OCI-LY1 (cell line): ENCODE data around the gene SRD5A1.

Experiments
- H2AFZ ChIP-seq: fragments of 200-600 bp; sonication (generic), shearing (Covaris generic); 2 replicates; pipeline ENCODE4 v1.6.0; 2014; ENCODE audit warnings: antibody characterized with exemption, mild to moderate bottlenecking, low read length
- H3F3A ChIP-seq: fragments of 200-600 bp; sonication (generic), shearing (Covaris generic); 2 replicates; pipeline ENCODE4 v1.6.0; 2014; ENCODE audit warnings: mild to moderate bottlenecking, antibody characterized with exemption, low read length, moderate library complexity; ENCODE audit not compliant: insufficient read depth
- H3K27ac ChIP-seq: fragments of 200-600 bp; sonication (generic); 2 replicates; pipeline ENCODE4 v1.5.1; 2014; ENCODE audit warnings: low read length, mixed run types, mild to moderate bottlenecking, low read depth; ENCODE audit not compliant: poor library complexity, severe bottlenecking
- H3K27me3 ChIP-seq: fragments of 200-600 bp; sonication (generic); 2 replicates; pipeline ENCODE4 v1.6.0; 2014; ENCODE audit warnings: antibody characterized with exemption, mild to moderate bottlenecking, low read length, moderate library complexity; ENCODE audit not compliant: insufficient read depth
- H3K36me3 ChIP-seq: fragments of 200-600 bp; sonication (generic); 2 replicates; pipeline ENCODE4 v1.6.1; 2014; ENCODE audit warnings: mild to moderate bottlenecking, antibody characterized with exemption, low read length, moderate library complexity, mixed read lengths; ENCODE audit not compliant: insufficient read depth
- H3K4me1 ChIP-seq: fragments of 200-600 bp; sonication (generic); 2 replicates; pipeline ENCODE4 v1.5.1; 2014; ENCODE audit warnings: mild to moderate bottlenecking, low read length, moderate library complexity; ENCODE audit not compliant: insufficient read depth, severe bottlenecking
- H3K4me2 ChIP-seq: fragments of 200-600 bp; sonication (generic), shearing (Covaris generic); 2 replicates; pipeline ENCODE4 v1.6.1; 2014; ENCODE audit warnings: low read length
- H3K4me3 ChIP-seq: fragments of 200-600 bp; sonication (generic); 2 replicates; pipeline ENCODE4 v1.5.1; 2014; ENCODE audit warnings: low read length, low read depth, mild to moderate bottlenecking, mixed read lengths; ENCODE audit not compliant: poor library complexity, severe bottlenecking
- H3K79me2 ChIP-seq: fragments of 200-600 bp; shearing (Covaris generic); 2 replicates; pipeline ENCODE4 v1.6.1; 2016; ENCODE audit warnings: mixed run types, low read length, mixed read lengths; ENCODE audit not compliant: insufficient read depth
- H3K9ac ChIP-seq: fragments of 200-600 bp; sonication (generic), shearing (Covaris generic); 2 replicates; pipeline ENCODE4 v1.6.1; 2014; ENCODE audit warnings: mild to moderate bottlenecking, low read length, mixed read lengths
- H3K9me2 ChIP-seq: fragments of 200-600 bp; sonication (generic), shearing (Covaris generic); 2 replicates; pipeline ENCODE4 v1.6.1; 2014; ENCODE audit warnings: low read depth, mild to moderate bottlenecking, low read length, mixed read lengths
- H3K9me3 ChIP-seq: fragments of 200-600 bp; shearing (Covaris generic); 2 replicates; pipeline ENCODE4 v1.6.1; 2014; ENCODE audit warnings: low read length, mixed read lengths
- H4K20me1 ChIP-seq: fragments of 200-600 bp; sonication (generic), shearing (Covaris generic); 2 replicates; pipeline ENCODE4 v1.6.0; 2016; ENCODE audit warnings: mild to moderate bottlenecking, low read length; ENCODE audit not compliant: insufficient read depth
- CTCF ChIP-seq: fragments of 200-600 bp; sonication (generic), shearing (Covaris generic); IDR thresholded peaks from 2 replicates; pipeline ENCODE4 v1.5.1; 2017; ENCODE audit warnings: mild to moderate bottlenecking, antibody characterized with exemption, low read length, moderate library complexity, mixed read lengths
- EZH2 ChIP-seq: fragments of 200-600 bp; sonication (generic), shearing (Covaris generic); IDR thresholded peaks from 2 replicates; pipeline ENCODE4 v1.8.0; 2017; ENCODE audit warnings: borderline replicate concordance, mixed run types, mild to moderate bottlenecking, antibody characterized with exemption, low read length, moderate library complexity, mixed read lengths

The SRD5A1 gene

GRCh38 chr5:6684075-6684474 lies 50.8 kb downstream of the SRD5A1 start:
- peaks cover 4% of the 10 kb centered on the region; the same call in 1 of the 2 replicates for H3K27me3 ChIP-seq
- H4K20me1 ChIP-seq: no peaks in the 10 kb centered on the region
- no peak overlapping the region for H3K27ac ChIP-seq
- no peaks in the 10 kb centered on the region for H3K9me2 ChIP-seq
- H3K4me3 ChIP-seq: no peak overlapping the region
- H3F3A ChIP-seq: no peaks in the 10 kb centered on the region
- H2AFZ ChIP-seq: no peak overlapping the region
- no peaks in the 10 kb centered on the region for H3K9me3 ChIP-seq
- no peak for TF ChIP-seq EZH2
- TF ChIP-seq CTCF: no peak
- no peaks in the 10 kb centered on the region for H3K79me2 ChIP-seq
- no peaks in the 10 kb centered on the region; the same call in 1 of the 2 replicates for H3K36me3 ChIP-seq
- no peaks in the 10 kb centered on the region for H3K4me1 ChIP-seq
- H3K4me2 ChIP-seq: no peak overlapping the region
- no peak overlapping the region for H3K9ac ChIP-seq

- H3K9me2 ChIP-seq: no peaks in the 10 kb centered on the region
- H2AFZ ChIP-seq: no peak overlapping the region
- H3K27me3 ChIP-seq: peaks cover 4% of the 10 kb centered on the region; the same call in 1 of the 2 replicates
- no peaks in the 10 kb centered on the region for H3K9me3 ChIP-seq
- no peaks in the 10 kb centered on the region for H3K4me1 ChIP-seq
- H3K36me3 ChIP-seq: no peaks in the 10 kb centered on the region; the same call in 1 of the 2 replicates
- H3K4me3 ChIP-seq: no peak overlapping the region
- TF ChIP-seq CTCF (no peak), EZH2 (no peak)
- H3K27ac ChIP-seq: no peak overlapping the region
- no peak overlapping the region for H3K4me2 ChIP-seq
- H4K20me1 ChIP-seq: no peaks in the 10 kb centered on the region
- no peaks in the 10 kb centered on the region for H3F3A ChIP-seq
- H3K79me2 ChIP-seq: no peaks in the 10 kb centered on the region
- no peak overlapping the region for H3K9ac ChIP-seq
These were observed 53.3 kb downstream of the SRD5A1 start for GRCh38 chr5:6686501-6686900.

- no peak overlapping the region for H3K9ac ChIP-seq
- no peak overlapping the region for H3K27ac ChIP-seq
- no peaks in the 10 kb centered on the region for H3K79me2 ChIP-seq
- no peaks in the 10 kb centered on the region; the same call in 1 of the 2 replicates for H3K36me3 ChIP-seq
- TF ChIP-seq CTCF: no peak
- no peak for TF ChIP-seq EZH2
- H3K4me1 ChIP-seq: no peaks in the 10 kb centered on the region
- H3K4me2 ChIP-seq: no peak overlapping the region
- H2AFZ ChIP-seq: no peak overlapping the region
- H3K4me3 ChIP-seq: no peak overlapping the region
- H4K20me1 ChIP-seq: no peaks in the 10 kb centered on the region
- no peaks in the 10 kb centered on the region for H3F3A ChIP-seq
- H3K9me2 ChIP-seq: no peaks in the 10 kb centered on the region
- peaks cover 4% of the 10 kb centered on the region; the same call in 1 of the 2 replicates for H3K27me3 ChIP-seq
- H3K9me3 ChIP-seq: no peaks in the 10 kb centered on the region
These were observed 53.7 kb downstream of the SRD5A1 start for GRCh38 chr5:6686915-6687409.
